IgD-negative memory B cell (primary cell): ENCODE measurements around the gene CHGA. TPM values are rescaled to one million over a fixed set of nuclear protein-coding genes. Genes with fewer than 3 reads are reported as not detected.

Experiments used
- H3K27ac Mint-ChIP-seq, 3 donors: one replicate each; pipeline ENCODE4 v1.8.0; 2020 to 2022; ENCODE audit warnings: mild to moderate bottlenecking in 3 of 3, mixed read lengths in 3 of 3, moderate library complexity in 1 of 3
- H3K27me3 Mint-ChIP-seq: one replicate; pipeline ENCODE4 v1.8.0; 2021; ENCODE audit warnings: mixed read lengths
- H3K36me3 Mint-ChIP-seq: one replicate; pipeline ENCODE4 v1.8.0; 2020; ENCODE audit warnings: mild to moderate bottlenecking, mixed read lengths
- H3K4me1 Mint-ChIP-seq, 3 donors: one replicate each; pipeline ENCODE4 v1.8.0; 2020 to 2022; ENCODE audit warnings: mixed read lengths in 3 of 3, mild to moderate bottlenecking in 1 of 3
- H3K4me3 Mint-ChIP-seq, 4 donors: one replicate each; pipeline ENCODE4 v1.8.0; 2020 to 2022; ENCODE audit warnings: mild to moderate bottlenecking in 4 of 4, mixed read lengths in 4 of 4, moderate library complexity in 3 of 4
- H3K9me3 Mint-ChIP-seq, 3 donors: one replicate each; pipeline ENCODE4 v1.8.0; 2020 to 2021; ENCODE audit warnings: mixed read lengths in 3 of 3, mild to moderate bottlenecking in 1 of 3
- polyA plus RNA-seq: library from polyadenylated mRNA; unstranded; fragments of 300-500 nt; fragmentation: Illumina TruSeq; gene quantifications from one replicate; pipeline ENCODE4 v1.2.3, GENCODE V29; 2021

CHGA gene
- polyA plus RNA-seq, 1 donor from 2014 or later: 0.44 TPM

DNA sequence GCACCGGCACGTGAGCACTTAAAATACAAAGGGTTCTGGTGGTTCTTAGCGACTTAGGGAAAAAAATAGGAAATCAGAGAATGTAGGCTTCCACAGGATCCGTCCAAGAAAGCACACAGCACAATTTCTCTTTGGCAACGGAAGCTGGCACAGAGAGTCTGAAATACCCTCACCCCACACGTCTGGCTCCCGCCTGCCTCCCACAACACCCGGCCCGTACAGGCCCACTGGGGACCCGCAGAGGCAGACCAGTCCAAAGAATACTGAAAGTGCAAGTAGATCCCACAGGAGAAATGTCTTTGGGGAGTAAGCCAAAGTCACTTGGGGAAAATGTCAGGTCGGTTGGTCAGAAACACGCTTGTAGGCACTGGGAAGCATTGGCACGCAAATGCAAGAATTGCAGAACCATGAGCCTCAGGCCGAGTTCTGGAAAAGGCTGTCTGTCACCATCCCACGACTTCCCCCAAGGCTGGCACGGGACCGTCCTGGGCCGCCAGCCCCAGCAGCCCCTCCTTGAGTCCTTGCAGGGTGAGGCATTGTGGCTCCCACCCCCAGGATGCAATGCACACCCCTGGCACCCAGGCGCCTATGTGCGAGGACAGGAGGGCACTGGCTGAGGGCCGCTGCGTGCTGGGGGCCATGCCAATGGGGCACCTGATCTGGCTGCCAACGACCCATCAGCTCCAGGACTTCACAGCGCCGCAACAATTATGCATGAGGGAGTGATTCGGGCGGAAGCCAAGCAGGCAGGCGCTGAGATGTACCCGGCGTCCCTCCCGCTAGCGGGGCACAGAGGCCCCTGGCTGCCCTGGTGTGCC, 29.7 kb downstream of the CHGA start:
- peak overlapping the region in 1 of 3 donors; percentile 7 for H3K27ac Mint-ChIP-seq
- no peaks in the 10 kb centered on the region for H3K27me3 Mint-ChIP-seq
- peaks cover 4% of the 10 kb centered on the region in 3 donors for H3K4me1 Mint-ChIP-seq
- H3K4me3 Mint-ChIP-seq: no peak overlapping the region
- H3K9me3 Mint-ChIP-seq: no peaks in the 10 kb centered on the region
- H3K36me3 Mint-ChIP-seq: peaks cover 6% of the 10 kb centered on the region

DNA sequence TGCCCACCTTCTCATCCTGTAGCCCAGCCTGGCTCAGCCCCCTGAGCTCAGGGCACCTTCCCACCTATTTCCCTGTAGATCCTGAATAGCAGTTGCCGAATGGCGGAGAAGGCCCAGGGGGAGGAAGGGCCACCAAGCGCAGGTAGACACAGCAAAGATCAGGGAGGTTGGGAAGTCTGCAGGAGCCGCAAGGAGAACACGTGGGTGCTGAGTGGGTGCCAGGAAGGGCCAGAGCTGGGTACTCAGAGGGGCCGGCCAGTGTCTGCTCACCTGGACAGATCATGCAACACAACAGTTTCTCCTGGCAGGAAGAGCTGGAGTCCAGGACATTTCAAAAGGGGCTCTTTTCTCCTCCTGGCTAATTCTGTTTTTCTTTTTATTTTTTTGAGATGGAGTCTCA, 30.6 kb downstream of the CHGA start:
- Mint-ChIP-seq H3K36me3 (peaks cover 6% of the 10 kb centered on the region), H3K9me3 (no peaks in the 10 kb centered on the region), H3K27me3 (no peaks in the 10 kb centered on the region), H3K4me3 (no peak overlapping the region), H3K4me1 (peaks cover 4% of the 10 kb centered on the region in 3 donors), H3K27ac (no peak overlapping the region)

DNA sequence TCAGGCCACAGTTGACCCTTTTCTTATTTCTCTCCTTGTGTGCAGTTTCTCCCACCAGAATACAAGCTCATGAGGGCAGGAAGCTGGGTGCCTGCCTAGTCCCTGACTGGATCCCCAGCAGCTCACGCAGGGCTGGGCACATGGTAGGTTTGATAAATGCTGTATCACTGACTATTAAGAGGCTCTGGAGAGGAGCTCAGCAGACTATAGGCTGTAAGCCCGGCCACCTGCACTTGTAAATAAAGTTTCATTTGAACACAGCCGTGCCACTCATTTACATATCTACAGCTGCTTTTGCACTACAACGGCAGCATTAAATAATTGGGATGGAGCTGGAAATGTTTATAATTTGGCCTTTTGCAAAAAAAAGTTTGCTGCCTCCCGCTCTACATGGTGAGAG, 32.0 kb downstream of the CHGA start:
- H3K27me3 Mint-ChIP-seq: no peaks in the 10 kb centered on the region
- H3K36me3 Mint-ChIP-seq: peaks cover 3% of the 10 kb centered on the region
- no peaks in the 10 kb centered on the region for H3K9me3 Mint-ChIP-seq
- peak overlapping the region in 1 of 3 donors; percentile 55 for H3K27ac Mint-ChIP-seq
- H3K4me1 Mint-ChIP-seq: peaks cover 4% of the 10 kb centered on the region in 3 donors
- no peak overlapping the region for H3K4me3 Mint-ChIP-seq

DNA sequence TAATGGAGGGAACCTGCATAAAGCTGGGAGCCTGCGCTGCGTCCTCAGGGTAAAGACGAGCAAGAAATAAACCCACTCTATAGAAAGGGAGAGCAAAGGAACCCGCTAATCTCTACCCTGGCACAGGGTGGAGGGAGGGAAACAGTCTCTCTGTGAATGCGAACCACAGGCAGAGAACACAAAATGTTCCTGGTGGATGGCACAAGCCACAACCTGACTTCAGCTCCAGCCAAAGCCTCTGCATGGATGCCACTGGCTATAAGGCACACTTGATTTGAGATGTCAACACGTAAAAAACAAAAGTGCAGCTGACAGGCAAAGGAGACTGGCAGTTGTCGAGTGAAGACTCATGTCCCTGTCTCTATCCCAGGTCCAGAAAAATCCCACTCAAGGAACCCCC, 32.4 kb downstream of the CHGA start:
- H3K4me3 Mint-ChIP-seq: no peak overlapping the region
- H3K4me1 Mint-ChIP-seq: peaks cover 4% of the 10 kb centered on the region in 3 donors
- no peak overlapping the region for H3K27ac Mint-ChIP-seq
- no peaks in the 10 kb centered on the region for H3K27me3 Mint-ChIP-seq
- peaks cover 3% of the 10 kb centered on the region for H3K36me3 Mint-ChIP-seq
- no peaks in the 10 kb centered on the region for H3K9me3 Mint-ChIP-seq

DNA sequence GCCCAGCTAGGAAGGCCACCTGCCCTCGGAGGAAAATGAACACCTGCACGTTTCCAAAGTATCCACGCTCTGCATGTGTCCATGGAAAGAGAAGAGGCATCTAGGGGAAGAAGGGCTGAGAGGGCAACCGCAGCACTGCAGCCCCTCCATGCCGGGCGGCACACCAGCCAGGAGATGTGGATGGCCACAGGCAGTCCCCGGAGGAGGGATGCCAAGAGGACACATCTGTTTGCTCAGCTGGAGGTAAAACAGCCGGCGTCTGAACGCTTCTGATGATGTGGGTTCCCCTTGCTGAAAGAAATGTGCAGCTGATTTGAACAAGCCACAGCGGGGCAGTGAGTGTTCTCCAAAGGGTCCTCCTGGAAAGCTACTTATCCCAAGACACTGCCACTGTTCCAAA, 34.0 kb downstream of the CHGA start:
- Mint-ChIP-seq H3K27ac (peak overlapping the region in 1 of 3 donors; percentile 53), H3K36me3 (peaks cover 2% of the 10 kb centered on the region), H3K27me3 (no peaks in the 10 kb centered on the region), H3K9me3 (no peaks in the 10 kb centered on the region), H3K4me3 (no peak overlapping the region), H3K4me1 (peaks cover 2% of the 10 kb centered on the region in 3 donors)

DNA sequence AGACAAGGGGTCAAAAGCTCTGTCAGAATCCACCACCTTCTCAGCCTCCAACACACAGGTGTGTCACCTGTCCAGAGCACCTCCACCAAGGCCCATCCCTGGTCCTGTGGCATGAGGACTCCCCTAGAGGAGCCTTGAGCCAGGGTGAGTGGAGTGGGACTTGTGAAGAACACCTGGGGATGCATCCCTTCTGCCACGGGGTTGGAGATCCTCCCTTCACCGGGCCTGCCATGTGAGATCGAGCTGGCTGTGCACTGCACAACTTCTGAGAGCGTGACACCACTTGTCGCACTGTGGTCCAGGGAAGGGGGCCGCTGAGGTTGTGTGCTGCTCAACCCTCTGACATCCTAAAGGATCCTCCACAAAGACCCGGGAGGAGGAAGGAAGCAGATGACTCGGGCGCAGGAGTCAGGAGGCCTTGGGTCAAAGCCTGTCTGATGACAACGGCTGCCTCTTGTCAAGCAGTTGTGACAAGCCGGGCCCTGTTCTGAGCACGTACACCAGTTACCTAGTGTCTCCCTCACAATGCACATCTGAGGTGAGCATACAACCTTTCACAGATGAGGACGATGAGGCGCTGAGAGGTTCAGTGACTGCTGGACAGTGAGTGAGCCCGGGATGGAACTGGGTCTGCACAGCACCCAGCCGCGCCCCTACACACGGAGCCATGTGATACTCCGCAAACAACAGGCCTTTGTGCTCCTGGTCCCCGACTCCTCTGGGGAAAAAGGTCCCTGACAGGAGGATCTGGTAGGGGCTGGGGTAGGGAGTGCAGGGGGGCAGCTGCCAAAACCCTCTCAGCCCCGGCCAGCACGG, 35.6 kb downstream of the CHGA start:
- Mint-ChIP-seq H3K36me3 (peaks cover 2% of the 10 kb centered on the region), H3K4me1 (peaks cover 0 to 2% (median 0%) of the 10 kb centered on the region in 3 donors), H3K27ac (peak overlapping the region in 1 of 3 donors; percentile 90), H3K4me3 (no peak overlapping the region), H3K9me3 (no peaks in the 10 kb centered on the region), H3K27me3 (no peaks in the 10 kb centered on the region)

DNA sequence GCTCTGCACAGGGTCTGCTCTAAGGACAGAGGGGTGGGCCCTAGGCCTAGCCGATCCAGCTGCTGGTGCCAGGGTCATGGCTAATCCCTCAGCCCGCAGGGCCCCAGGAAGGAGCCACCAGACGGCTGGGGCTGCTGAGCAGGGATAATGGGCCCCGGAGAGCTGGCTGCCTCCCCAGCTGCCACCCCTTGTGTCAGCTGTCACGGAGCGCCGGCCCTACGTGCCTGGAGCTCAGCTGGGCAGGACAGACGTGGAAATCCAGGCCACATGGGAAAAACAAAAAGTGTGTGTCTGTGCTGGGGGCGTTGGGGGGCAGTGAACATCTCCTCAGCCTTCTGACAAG, 36.2 kb downstream of the CHGA start:
- no peak overlapping the region for H3K4me3 Mint-ChIP-seq
- H3K4me1 Mint-ChIP-seq: peaks cover 0 to 2% (median 0%) of the 10 kb centered on the region in 3 donors
- H3K27ac Mint-ChIP-seq: no peak overlapping the region

DNA sequence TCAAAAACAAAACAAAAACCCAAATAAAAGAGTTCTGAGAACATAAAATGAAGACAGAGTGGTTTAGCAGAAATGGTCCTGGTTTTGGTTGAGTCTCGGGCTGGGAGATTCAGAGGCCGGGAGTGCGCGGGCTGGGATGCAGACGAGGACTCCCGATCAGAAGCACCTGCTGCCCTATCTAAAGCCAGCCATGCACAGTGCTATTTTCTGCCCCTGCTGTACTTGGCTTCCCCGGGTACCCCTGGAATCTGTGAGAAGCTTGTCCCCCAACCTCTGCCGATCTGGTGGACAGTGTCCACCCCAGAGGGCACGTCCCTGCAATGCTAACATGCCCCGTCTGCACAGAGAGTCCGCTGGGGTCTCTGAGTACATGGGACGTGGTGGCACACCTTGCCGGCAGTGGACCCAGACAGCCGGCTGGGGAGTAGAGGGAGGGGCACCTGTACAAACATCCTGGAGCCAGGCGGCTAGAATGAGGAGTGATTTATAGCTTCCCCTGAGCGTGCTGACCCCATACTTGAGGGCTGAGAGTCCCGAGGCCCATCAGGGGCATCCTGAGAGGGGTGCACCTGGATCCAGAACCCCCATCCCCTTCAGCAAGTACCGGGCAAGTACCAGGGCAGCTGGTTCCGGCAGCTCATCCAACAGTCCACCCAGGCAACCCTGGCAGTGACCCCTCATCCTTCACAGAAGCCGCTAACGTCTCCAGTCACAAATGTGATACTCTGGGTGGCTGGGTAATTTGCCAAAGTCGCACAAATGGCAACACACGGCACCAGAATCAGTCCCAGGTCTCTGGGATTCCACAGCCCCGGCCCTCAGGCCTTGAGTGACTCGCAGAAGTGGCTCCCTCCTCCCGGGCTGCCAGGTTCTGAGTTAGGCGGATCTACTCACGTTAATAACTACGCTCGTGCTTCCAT, 37.1 kb downstream of the CHGA start:
- no peak overlapping the region for H3K4me3 Mint-ChIP-seq
- H3K4me1 Mint-ChIP-seq: peaks cover 0 to 2% (median under 1%) of the 10 kb centered on the region in 3 donors
- no peak overlapping the region for H3K27ac Mint-ChIP-seq
- no peaks in the 10 kb centered on the region for H3K9me3 Mint-ChIP-seq
- peaks cover 2% of the 10 kb centered on the region for H3K36me3 Mint-ChIP-seq
- no peaks in the 10 kb centered on the region for H3K27me3 Mint-ChIP-seq

More for the DNA sequence above, 36.2 kb downstream of the CHGA start:
- H3K36me3 Mint-ChIP-seq: peaks cover 2% of the 10 kb centered on the region
- H3K27me3 Mint-ChIP-seq: no peaks in the 10 kb centered on the region
- no peaks in the 10 kb centered on the region for H3K9me3 Mint-ChIP-seq

DNA sequence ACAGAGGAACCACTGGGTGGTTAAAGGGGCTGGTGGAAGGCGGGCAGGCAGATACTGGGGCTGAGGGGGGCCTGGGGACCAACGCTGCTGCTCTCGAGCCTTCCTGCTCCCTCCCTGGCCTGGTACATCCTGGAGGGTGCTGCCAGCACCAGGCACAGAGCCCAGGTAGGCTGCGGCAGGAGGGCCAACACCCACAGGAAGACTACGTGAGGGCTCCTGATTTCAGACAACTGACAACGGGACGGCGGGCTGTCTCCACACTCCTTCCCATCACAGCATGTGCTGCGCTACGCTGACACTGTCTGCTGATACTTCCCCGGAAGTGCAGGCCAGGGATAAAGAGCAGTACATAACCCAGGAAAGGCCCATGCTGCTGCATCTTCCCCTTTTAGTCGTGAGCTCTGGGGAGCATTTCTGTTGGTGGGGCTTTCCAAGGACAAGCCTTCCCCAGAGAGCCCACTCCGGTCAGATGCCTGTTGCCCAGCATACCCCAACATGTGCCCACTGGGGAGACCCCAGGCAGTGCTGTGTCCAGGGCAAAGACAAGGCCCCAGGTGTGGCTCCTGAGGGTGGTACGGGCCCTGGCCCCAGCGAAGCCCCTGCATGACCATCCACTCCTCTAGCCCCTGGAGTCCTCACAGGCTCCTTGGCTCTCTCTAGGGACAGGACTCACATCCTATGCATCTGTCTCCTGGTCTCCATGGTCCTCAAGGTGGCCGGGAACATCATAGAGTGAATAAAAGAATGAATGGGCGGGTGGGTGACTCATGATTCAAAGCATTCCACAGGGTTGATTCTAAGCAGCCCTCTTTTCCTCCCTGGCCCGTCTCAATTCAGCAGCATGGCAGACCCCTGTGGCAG, 38.0 kb downstream of the CHGA start:
- peaks cover 0 to 5% (median 4%) of the 10 kb centered on the region in 3 donors for H3K4me1 Mint-ChIP-seq
- H3K36me3 Mint-ChIP-seq: peaks cover 2% of the 10 kb centered on the region
- no peaks in the 10 kb centered on the region for H3K9me3 Mint-ChIP-seq
- H3K27ac Mint-ChIP-seq: no peak overlapping the region
- no peaks in the 10 kb centered on the region for H3K27me3 Mint-ChIP-seq
- H3K4me3 Mint-ChIP-seq: no peak overlapping the region

DNA sequence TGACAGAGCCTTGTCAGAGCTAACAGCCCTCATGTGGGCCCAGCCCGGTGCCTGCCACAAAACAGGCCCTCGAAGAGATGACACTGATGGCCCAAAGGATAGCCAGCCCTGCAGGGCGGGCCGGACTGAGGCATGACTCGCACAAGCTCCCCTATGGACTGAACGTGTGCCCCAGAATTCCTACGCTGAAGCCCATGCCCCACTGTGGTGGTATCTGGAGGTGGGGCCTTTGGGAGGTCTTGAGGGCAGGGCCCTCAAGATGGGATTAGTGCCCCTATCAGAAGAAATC, 38.6 kb downstream of the CHGA start:
- Mint-ChIP-seq H3K4me3 (no peak overlapping the region), H3K27ac (no peak overlapping the region), H3K4me1 (peaks cover 0 to 5% (median 4%) of the 10 kb centered on the region in 3 donors), H3K36me3 (no peaks in the 10 kb centered on the region), H3K9me3 (no peaks in the 10 kb centered on the region), H3K27me3 (no peaks in the 10 kb centered on the region)

DNA sequence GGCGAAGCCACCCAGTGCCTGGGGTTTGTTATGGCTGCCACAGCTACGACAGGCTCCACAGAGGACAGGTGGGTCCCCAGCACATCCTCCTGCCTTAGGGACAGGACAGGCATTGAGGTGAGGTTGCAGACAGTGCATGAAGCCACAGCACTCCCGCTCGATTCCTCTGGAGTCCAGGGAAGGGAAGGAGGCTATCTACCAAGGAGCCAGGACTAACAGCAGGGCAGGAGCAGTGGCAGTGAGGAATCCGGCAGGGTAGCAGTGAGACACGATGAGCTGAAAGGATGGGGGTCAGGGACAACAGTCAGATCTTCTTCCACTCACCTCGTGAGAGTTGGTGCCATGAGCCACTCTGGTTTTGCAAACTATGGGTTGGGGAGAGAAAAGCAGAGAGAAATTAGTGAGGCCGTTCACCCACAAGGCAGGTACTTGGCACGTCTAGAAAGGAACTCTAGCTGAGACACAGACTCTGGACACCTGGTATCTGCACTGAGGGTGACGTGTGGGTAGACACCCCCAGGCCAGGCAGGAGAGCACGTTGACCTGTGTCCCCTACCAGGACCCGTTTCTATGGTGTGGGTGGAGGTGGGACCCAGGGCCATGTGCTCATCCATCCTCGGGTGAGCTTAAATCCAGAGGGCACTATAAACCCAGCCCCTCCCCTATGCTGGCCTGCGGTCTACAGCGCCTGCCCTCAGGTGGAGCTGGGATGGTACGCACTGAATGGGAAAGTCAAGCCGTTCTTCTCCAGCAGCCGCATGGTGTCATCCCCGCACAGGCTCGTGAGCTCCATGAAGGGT, 39.3 kb downstream of the CHGA start:
- Mint-ChIP-seq H3K9me3 (peaks cover 0 to under 1% (median 0%) of the 10 kb centered on the region in 3 donors), H3K4me3 (no peak overlapping the region), H3K36me3 (no peaks in the 10 kb centered on the region), H3K4me1 (peaks cover 2 to 10% (median 5%) of the 10 kb centered on the region in 3 donors), H3K27me3 (no peaks in the 10 kb centered on the region), H3K27ac (peak overlapping the region in 1 of 3 donors; percentile 40)

DNA sequence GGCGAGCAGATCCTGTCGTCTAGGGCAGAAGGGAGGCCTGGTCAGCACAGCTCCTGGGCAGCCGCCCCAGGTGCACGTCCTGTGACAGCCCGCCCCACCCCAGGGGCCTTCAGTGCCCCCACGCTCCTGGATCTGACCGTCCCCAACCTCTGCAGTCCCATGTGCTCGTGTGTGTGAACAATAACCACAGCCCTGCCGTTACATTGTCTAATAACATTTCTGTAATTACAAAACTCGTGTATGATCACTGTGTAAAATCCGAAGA, 39.8 kb downstream of the CHGA start:
- H3K4me3 Mint-ChIP-seq: no peak overlapping the region
- peak overlapping the region in 1 of 3 donors; percentile 40 for H3K27ac Mint-ChIP-seq
- peaks cover 7 to 10% (median 10%) of the 10 kb centered on the region in 3 donors for H3K4me1 Mint-ChIP-seq
- H3K27me3 Mint-ChIP-seq: no peaks in the 10 kb centered on the region
- no peaks in the 10 kb centered on the region for H3K36me3 Mint-ChIP-seq
- H3K9me3 Mint-ChIP-seq: peaks cover 0 to 6% (median 3%) of the 10 kb centered on the region in 3 donors

DNA sequence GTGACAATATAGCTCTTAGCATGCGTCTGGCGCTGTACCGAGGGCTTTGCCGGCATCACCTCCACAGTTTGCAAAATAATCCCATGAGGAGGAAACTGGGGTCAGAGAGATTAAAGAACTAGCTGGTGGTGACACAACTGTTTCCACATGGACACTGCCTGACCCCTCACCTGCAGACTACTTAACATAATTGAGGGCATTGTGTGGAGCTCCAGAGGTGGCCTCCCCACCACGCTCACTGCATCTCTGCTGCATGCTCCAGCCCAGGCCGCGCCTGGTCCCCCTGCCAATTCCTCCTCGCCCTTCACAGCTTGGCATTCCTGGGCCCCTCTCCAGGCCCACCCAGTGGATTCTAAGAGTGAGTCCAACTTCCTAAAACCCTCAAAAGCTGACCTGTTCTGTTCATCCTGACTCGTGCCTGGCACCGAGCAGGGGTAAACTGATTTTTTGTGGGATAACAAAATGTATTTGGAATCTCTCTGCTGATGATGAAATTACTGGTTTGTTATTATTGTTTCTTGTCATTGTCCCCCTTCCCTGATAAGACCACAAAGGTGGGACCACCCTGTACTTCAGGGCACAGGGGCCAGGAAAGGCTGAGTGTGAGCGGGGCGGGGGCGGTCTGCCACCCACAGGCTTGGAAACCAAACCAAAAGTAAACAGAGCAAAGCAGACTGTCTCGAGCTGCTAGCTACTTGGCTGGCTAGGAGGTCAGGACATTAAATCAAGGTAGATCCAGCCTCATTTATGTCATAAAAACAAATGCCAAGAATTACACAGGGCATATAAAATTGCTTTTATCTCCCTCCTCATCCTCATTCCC, 40.6 kb downstream of the CHGA start:
- Mint-ChIP-seq H3K27me3 (no peaks in the 10 kb centered on the region), H3K9me3 (peaks cover 0 to 6% (median 3%) of the 10 kb centered on the region in 3 donors), H3K4me3 (no peak overlapping the region), H3K36me3 (no peaks in the 10 kb centered on the region), H3K4me1 (peaks cover 8 to 10% (median 10%) of the 10 kb centered on the region in 3 donors), H3K27ac (peak overlapping the region in 1 of 3 donors; percentile 23)
